ENCODE measurements around the gene GRIA1.

- TF ChIP-seq CTCF (IDR thresholded peaks at IDR 0.05): no peak
- no peak for TF ChIP-seq EZH2 (IDR thresholded peaks at IDR 0.05)
- TF ChIP-seq EZH2phosphoT487 (IDR thresholded peaks at IDR 0.05): no peak
Observed at GRCh38 chr5:153544706-153545105, 54.2 kb downstream of the GRIA1 start.

All from neural progenitor cell (in vitro differentiated cells).